GM18858 (cell line): ENCODE results near the gene BRD9.
"Not testable (repeated sequence)": the region's sequence is repeated elsewhere in the genome, so short reads cannot be mapped to it uniquely, and the experiment has no call there.

ENCODE experiments used
- ATAC-seq: cut with Tn5 transposase; IDR thresholded peaks from one replicate; pipeline ENCODE4 v1.9.1; 2021; ENCODE audit not compliant: unreplicated experiment

The BRD9 gene

DNA sequence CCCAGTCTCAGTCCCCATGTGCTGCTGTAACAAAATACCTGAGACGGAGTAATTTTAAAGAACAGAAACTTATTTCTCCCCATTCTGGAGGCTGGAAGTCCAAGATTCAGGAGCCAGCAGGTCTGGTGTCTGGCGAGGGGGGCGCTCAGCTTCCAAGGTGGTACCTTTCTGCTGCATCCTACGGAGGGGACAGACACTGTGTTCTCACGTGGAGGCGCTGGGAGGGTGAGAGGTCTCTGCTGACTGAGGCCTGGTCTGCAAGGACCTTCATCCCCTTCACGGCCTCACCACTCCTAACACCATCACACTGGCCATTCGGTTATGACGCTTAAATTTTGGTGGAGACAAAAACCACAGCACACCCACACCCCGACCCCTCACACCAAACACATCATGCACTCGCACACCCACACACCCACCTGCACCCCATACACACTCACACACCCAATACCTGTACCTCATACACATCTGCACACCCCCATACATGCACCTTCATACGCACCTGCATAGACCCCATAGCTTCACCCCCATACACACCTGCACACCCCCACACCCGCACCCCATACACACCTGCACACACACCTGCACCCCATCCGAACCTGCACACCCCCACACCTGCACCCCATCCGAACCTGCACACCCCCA lies 32.0 kb downstream of the BRD9 start:
- no peak for ATAC-seq

DNA sequence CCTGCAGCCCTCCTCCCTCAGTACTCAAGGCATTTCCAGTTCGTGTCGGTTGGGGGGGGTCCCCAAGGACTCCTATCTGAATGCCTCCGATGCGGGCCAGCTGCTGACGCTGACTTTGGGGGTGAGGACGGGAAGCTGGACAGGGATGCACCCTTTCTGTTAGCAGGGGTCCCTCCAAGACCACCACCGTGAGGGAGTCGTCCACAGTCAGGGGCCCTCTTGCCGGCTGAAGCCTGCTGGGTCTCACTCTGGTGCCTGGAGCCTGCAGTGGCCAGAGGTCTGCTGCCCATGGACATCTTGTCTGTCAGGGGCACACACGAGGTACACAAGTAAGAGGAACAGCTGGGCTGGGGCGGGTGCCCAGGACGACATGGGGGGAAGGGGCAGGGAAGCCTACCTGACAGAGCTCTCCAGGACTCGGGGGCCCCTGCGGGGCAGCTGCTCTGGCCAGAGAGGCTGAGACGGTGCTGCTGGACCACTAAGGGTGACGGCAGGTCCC lies 32.8 kb downstream of the BRD9 start:
- ATAC-seq: no peak

DNA sequence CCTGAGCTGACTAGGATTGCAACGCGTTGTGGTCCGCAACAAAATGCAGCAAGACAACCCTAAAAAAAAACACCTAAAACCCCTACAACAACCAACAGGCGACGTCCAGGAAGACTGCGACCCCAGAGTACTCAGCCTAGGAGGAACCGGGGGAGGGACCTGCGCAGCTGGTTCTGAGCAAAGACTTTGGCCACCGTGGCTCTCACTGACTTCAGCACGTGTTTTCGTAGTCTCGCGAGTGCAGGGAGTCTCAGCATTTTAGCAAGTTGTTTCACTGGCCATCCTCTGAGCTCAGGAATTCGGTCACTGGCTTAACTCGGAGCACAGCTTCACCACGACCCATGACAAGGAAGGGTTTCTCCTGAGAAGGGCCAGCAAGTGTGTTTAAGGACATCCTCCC lies 33.2 kb downstream of the BRD9 start:
- no peak for ATAC-seq

DNA sequence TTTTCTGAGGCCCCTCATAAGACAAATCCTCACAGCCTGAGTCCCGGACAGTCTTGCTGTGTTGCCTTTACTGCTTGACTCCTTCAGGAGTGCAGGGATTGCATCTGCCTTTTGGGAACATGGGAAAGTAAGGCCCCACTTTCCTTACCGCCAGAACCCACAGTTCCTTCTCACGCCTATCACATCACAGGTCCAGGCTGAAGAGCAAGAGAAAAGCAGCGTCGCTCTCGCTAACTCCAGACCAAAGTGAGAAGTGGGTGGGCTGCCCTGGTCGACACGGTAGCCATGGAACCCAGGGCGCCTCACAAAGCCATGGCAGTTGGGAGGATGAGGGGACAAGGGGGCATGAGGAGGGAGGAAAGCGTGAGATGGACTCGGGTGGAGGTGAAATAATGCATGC lies 33.9 kb downstream of the BRD9 start:
- no peak for ATAC-seq

DNA sequence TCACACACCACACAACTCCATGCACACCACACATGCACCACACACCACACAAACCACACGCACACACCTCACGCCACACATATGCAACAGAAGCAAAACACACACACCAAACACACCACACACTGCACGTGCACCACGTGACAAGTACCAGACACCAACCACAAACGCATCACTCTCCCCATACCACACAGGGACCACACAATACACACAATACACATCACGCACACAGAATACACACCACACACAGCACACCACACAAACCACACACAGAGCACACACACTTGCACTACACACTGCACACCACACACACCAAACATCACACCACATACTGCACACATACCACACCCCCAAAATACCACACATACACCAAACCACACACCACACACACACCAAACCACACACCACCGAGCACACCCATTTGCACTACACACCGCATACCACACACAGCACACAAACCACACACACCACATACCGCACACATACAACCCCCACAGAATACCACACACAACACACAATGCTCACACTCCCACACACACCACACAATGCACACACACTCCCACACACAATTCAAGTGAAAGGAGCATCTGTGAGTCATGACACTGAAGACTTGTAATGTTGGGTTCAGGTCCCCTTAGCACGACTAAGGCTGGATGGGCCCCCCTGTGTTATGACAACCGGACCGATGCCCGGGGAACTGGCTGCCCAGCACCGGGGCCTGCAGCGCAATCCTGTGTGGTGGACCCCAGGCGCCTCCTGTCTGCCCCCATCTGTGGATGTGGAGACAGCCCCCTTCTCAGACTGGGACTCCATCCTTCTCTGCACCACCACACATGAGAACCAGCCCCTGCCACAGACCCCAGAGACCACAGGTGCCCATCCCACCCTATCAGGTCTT lies 35.8 kb downstream of the BRD9 start:
- ATAC-seq: no peak

DNA sequence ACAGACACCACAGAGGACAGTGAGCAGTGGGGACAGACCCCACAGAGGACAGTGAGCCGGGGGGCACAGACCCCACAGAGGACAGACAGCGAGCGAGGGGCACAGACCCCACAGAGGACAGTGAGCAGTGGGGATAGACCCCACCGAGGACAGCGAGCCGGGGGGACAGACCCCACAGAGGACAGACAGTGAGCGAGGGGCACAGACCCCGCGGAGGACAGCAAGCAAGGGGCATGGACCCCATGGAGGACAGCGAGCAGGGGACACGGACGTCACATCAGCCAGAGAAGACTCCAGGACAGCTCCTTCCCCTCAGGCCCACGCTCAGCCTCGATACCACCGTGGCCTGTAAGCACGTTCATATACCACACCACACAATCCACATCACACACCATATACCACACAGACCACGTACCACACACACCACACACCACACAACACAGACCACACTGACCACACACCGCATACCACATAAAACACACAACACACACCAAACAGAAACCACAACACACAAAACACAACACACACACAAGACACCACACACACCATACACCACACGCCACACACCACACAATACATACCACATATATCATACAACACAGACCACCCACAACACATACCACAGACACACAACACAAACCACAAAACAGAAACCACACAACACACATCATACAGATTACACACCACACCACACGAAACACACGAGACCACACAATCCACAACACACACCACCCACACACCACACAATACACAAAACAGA lies 36.6 kb downstream of the BRD9 start:
- no peak for ATAC-seq

DNA sequence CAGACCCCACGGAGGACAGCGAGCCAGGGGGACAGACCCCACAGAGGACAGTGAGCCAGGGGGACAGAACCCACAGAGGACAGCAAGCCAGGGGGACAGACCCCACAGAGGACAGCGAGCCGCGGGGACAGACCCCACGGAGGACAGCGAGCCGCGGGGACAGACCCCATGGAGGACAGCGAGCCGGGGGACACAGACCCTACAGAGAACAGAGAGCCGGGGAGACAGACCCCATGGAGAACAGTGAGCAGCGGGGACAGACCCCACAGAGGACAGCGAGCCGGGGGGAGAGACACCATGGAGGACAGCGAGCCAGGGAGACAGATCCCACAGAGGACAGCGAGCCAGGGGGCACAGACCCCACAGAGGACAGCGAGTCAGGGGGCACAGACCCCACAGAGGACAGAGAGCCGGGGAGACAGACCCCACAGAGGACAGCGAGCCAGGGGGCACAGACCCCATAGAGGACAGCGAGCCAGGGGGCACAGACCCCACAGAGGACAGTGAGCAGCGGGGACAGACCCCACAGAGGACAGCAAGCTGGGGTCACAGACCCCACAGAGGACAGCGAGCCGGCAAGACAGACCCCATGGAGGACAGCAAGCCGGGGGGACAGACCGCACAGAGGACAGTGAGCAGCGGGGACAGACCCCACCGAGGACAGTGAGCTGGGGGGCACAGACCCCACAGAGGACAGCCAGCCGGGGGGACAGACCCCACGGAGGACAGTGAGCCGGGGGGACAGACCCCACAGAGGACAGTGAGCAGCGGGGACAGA lies 37.4 kb downstream of the BRD9 start:
- ATAC-seq: no peak

DNA sequence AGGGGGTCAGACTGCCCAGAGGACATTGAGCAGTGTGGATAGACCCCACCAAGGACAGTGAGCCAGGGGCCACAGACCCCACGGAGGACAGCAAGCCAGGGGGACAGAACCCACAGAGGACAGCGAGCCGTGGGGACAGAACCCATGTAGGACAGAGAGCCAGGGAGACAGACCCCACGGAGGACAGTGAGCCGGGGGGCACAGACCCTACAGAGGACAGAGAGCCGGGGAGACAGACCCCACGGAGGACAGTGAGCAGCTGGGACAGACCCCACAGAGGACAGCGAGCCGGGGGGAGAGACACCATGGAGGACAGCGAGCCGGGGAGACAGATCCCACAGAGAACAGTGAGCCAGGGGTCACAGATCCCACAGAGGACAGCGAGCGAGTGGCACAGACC lies 38.4 kb downstream of the BRD9 start:
- ATAC-seq: no peak

DNA sequence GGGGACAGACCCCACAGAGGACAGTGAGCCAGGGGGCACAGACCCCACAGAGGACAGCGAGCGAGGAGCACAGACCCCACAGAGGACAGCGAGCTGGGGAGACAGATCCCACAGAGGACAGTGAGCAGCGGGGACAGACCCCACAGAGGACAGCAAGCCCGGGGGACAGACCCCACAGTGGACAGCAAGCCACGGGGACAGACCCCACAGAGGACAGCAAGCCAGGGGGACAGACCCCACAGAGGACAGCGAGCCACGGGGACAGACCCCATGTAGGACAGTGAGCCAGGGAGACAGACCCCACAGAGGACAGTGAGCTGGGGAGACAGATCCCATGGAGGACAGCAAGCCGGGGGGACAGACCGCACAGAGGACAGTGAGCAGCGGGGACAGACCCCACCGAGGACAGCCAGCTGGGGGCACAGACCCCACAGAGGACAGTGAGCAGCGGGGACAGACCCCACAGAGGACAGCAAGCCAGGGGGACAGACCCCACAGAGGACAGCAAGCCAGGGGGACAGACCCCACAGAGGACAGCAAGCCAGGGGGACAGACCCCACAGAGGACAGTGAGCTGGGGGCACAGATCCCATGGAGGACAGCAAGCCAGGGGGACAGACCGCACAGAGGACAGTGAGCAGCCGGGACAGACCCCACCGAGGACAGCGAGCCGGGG lies 39.0 kb downstream of the BRD9 start:
- not testable (repeated sequence) for ATAC-seq

DNA sequence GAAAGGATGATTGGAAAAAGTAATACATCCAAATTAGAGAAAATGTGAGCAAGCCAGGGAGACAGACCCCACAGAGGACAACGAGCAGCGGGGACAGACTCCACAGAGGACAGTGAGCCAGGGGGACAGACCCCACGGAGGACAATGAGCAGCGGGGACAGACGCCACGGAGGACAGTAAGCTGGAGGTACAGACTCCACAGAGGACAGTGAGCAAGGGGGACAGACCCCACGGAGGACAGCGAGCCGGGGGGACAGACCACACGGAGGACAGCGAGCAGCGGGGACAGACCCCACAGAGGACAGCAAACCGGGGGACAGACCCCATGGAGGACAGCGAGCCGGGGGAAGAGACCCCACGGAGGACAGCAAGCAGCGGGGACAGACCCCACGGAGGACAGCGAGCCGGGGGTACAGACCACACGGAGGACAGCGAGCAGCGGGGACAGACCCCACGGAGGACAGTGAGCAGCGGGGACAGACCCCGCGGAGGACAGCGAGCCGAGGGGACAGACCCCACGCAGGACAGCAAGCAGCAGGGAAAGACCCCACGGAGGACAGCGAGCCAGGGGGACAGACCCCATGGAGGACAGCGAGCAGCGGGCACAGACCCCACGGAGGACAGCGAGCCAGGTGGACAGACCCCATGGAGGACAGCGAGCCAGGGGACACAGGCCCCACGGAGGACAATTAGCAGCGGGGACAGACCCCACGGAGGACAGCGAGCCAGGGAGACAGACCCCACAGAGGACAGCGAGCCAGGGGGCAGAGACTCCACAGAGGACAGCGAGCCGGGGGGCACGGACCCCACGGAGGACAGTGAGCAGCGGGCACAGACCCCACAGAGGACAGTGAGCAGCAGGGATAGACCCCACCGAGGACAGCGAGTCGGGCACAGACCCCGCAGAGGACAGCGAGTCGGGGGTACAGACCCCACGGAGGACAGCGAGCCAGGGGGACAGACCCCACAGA lies 39.9 kb downstream of the BRD9 start:
- ATAC-seq: no peak

DNA sequence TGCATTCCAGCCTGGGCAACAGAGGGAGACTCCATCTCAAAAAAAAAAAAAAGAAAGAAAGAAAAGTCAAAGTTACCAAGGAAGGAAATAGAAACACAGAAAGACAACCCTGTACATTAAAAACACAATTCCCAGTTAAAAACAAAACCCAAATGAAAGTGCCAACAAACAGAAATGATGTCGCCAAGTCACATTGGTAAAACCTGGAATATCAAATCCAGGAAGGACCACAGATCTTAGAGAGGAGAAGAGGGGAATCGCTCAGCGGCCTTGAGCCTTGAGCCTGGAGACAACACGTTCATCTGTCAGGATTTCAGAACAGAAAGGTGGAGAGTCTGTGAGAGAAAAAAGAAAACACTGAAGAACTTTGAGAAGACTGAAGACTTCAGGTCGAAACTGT lies 40.6 kb downstream of the BRD9 start:
- ATAC-seq: no peak

DNA sequence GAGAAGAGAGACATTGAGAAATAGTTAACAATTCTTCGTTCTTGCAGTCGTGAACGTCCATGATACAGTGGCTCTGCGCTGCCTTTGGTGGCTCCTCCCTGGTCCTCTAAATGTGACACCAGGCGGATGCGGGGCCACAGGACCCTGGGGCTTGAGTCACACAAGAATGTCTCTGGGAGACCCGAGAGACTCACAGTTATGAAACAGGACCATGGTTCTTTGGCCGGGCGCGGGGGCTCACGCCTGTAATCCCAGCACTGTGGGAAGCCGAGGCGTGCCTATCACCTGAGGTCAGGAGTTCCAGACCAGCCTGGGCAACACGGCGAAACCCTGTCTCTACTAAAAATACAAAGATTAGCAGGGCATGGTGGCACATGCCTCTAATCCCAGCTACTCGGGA lies 41.0 kb downstream of the BRD9 start:
- no peak for ATAC-seq

DNA sequence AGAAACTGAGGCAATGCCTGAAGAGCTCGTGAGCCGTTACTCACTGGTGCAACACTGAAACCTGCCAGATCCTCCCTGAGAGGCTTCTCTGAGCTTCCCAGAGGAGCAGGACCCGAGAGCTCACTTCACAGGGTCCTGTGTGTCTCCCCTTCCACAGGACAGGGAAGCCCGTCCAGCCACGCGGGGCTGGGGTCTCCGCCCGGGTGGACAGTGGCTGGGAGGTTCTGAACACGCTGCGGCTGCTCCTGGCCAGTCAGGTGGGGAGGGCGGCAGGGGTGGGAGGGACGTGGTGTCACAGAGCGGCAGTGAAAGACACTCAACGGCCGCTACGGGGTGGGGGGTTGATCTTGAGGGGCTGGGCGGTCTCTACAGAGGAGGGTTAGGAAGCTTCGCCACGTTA lies 41.5 kb downstream of the BRD9 start:
- no peak for ATAC-seq

DNA sequence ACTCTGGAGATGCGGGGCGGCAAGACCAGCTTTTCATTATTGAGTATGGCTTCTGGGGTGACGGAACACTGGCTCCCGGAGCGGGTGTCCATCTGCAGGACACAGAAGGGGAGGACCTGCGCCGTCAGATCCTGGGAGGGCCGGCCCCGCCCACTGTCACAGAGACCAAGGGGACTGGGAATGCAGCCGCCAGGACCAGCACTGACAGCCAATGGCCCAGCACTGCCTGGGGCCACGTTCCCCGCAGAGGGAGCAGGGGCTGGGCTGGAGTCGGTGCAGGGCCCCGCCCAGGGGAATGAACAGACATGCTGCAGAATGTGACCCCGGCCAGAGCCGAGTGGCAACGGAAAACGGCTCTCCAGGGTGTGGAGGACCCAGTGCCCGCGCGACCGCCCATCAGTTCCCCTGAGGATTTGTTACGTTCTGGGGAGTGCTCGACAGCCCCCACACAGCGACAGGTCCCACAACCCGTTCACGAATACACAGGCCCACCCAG lies 42.0 kb downstream of the BRD9 start, which contains the start of gene ZDHHC11:
TSS of gene ZDHHC11 (minus strand) at position 476 of the 496 bp plus-strand sequence. CDS start at position 92, 384 bp downstream.
- no peak for ATAC-seq

DNA sequence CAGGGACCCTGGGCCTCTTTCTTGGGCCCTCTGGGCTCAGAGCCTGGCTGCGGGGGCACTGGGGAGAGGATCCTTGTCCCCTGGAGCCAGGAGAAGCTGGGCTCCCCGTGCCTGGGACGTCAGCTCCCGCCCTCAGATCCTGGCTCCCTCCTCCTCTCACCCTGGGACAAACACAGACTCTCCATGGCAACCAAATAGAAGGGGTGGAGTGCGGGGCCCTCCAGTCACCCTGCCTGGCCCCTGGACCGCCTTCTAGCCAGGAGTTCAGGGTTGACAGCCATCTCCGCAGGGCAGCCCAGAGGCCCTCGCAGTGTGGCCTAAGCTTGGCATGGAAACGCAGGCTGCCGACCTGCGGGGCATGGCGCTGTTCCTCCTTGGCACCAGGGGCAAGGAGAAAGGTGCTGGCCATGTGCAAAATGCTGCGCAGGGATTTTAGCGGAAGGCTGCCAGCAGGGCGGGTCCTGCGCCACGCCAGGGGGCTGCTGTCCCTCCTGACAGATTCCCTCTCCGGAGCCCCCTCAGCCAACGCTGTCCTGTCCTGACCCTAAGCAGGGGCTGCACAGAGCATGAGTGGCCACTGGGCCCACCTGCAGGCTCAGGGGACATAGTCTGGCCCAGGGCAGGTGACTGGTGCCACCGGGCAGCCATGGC lies 42.8 kb downstream of the BRD9 start:
- no peak for ATAC-seq

DNA sequence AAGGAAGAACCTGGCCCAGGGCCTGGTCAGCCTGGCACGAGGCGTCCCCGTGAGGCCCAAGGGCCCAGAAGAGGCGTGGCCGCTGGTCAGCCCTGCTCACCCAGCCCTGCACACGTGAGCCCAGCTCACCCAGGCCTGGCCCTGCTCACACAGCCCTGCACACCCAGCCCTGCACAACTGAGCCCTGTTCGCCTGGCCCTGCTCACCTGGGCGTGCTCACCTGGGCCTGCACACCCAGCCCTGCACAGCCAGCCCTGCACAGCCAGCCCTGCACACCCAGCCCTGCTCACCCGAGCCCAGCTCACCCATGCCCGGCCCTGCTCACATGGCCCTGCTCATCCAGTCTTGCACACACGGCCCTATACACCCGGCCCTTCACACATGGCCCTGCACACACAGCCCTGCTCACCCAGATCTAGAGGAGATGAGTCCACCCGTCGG lies 43.9 kb downstream of the BRD9 start:
- ATAC-seq: no peak

DNA sequence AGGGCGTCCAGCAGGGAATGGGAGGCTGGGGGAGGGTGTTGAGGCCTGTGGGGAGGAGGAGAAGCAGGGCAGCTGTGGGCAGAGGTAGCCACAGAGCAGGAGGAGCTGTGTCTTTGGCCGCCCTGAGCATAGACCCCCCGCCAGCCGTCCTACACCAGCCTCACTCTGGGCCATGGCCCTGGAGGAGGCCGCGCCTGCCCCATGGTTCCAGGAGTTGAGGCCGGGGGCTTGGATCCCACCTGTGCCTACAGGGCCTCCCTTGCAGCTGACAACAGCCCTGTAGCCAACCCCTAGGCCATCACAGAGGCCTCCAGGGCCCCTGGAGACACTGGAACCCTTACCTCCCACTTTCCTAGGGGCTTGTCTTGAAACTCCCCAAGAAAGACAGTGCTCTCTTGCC lies 44.9 kb downstream of the BRD9 start:
- ATAC-seq: not testable (repeated sequence)

DNA sequence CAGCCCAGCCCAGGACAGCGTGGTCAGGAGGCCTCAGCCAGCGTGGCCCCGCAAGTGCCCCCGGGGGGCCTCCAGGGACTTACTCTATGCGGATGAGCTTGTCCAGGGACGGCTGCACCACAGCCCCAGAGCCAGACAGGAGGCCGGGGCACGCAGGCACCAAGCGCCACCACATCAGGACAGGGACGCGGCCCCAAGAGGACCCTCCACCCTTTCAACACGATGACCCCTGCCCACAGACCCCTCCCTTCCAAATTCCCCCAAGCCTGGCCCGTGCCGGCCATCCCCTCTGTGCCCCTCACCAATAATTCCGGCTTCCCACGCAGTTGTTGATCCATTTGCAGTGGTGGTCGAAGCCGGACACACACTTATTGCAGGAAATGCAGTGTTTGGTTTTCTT lies 45.4 kb downstream of the BRD9 start:
- not testable (repeated sequence) for ATAC-seq
